Endothelial cell of umbilical vein (primary cell): ENCODE results near the gene IRF2. TPM values are rescaled to one million over a fixed set of nuclear protein-coding genes. Genes with fewer than 3 reads are reported as not detected.

Experiments
- BruUV-seq: library from RNA; stranded (reverse); fragments of 400-500 nt; replicated peaks from 2 replicates; lab custom pipeline; 2021; lab: Mats Ljungman, UMichigan
- CTCF ChIA-PET: fragments of 300-600, 350-600 bp; sonication (Branson Sonifier 250); formaldehyde crosslinking; loops from one replicate; lab custom pipeline; 2021; ENCODE audit warnings: antibody characterized with exemption, inconsistent platforms; lab: Charles Lee
- POLR2A ChIA-PET: fragments of 300-600, 350-600 bp; sonication (Branson Sonifier 250); formaldehyde crosslinking; loops from one replicate; lab custom pipeline; 2021; ENCODE audit warnings: antibody characterized with exemption, inconsistent platforms; lab: Charles Lee
- DNase-seq: peaks from one replicate; pipeline ENCODE4 v3.0.0-alpha.2; 2011; ENCODE audit warnings: low read depth, low spot score
- FAIRE-seq: peaks from 2 replicates; lab custom pipeline; 2011; peaks lifted over from hg19 to GRCh38; lab: Jason Lieb, UNC
- H2AFZ ChIP-seq: 2 replicates; pipeline ENCODE4 v1.6.0; 2012; ENCODE audit warnings: low read depth, low read length, control low read depth, inconsistent platforms
- H3K27ac ChIP-seq: 2 replicates; pipeline ENCODE4 v1.5.1; 2011; ENCODE audit warnings: low read depth, mild to moderate bottlenecking, control low read depth, low read length, moderate library complexity; ENCODE audit not compliant: insufficient read depth
- H3K27me3 ChIP-seq, 2 experiments: 2 replicates each; pipeline versions ENCODE4 v1.6.0 to v1.6.1; 2011; ENCODE audit warnings: low read length in 2 of 2, mixed read lengths in 1 of 2; ENCODE audit not compliant: control insufficient read depth in 2 of 2, insufficient read depth in 2 of 2
- H3K36me3 ChIP-seq, 2 experiments: 2 replicates in 1 of 2; 3 replicates in 1 of 2; pipeline ENCODE4 v1.5.1; 2011; ENCODE audit warnings: low read length in 2 of 2, mild to moderate bottlenecking in 1 of 2, moderate library complexity in 1 of 2; ENCODE audit not compliant: control insufficient read depth in 2 of 2, insufficient read depth in 2 of 2; ENCODE audit errors: extremely low read depth in 1 of 2
- H3K4me1 ChIP-seq: 3 replicates; pipeline ENCODE4 v1.5.1; 2011; ENCODE audit warnings: mild to moderate bottlenecking, low read length; ENCODE audit not compliant: control insufficient read depth, insufficient read depth; ENCODE audit errors: extremely low read depth
- H3K4me2 ChIP-seq: 2 replicates; pipeline ENCODE4 v1.6.1; 2011; ENCODE audit warnings: low read length, control low read depth, mixed read lengths; ENCODE audit not compliant: insufficient read depth
- H3K4me3 ChIP-seq, 3 experiments: fragments of 200-600 bp in 1 of 3; sonication (generic), shearing (Covaris generic) in 1 of 3; replicated peaks in 1 of 3; 2 replicates each; pipeline ENCODE4 v1.5.1; 2011 to 2016; ENCODE audit warnings: control low read depth in 3 of 3, low read length in 3 of 3, mild to moderate bottlenecking in 2 of 3, inconsistent platforms in 1 of 3, low read depth in 1 of 3, moderate library complexity in 1 of 3; ENCODE audit not compliant: insufficient read depth in 1 of 3
- H3K79me2 ChIP-seq: 2 replicates; pipeline ENCODE4 v1.6.0; 2012; ENCODE audit warnings: low read length, inconsistent platforms; ENCODE audit not compliant: control insufficient read depth, insufficient read depth
- H3K9ac ChIP-seq: replicated peaks from 2 replicates; pipeline ENCODE3; 2011; ENCODE audit warnings: low read length, control low read depth; ENCODE audit not compliant: insufficient read depth; ENCODE audit errors: extremely low read depth
- H3K9me1 ChIP-seq: replicated peaks from 3 replicates; pipeline ENCODE4 v1.6.0; 2011; ENCODE audit warnings: mild to moderate bottlenecking, low read length; ENCODE audit not compliant: control insufficient read depth, insufficient read depth; ENCODE audit errors: extremely low read depth
- H3K9me3 ChIP-seq: replicated peaks from 2 replicates; pipeline ENCODE4 v1.5.1; 2012; ENCODE audit warnings: low read length, inconsistent platforms; ENCODE audit not compliant: control insufficient read depth, insufficient read depth
- H4K20me1 ChIP-seq: replicated peaks from 2 replicates; pipeline ENCODE3; 2011; ENCODE audit warnings: mild to moderate bottlenecking, low read length; ENCODE audit not compliant: control insufficient read depth, insufficient read depth; ENCODE audit errors: extremely low read depth
- EZH2 ChIP-seq: IDR thresholded peaks from 2 replicates; pipeline ENCODE4 v1.6.1; 2012; ENCODE audit warnings: borderline replicate concordance, low read depth, mild to moderate bottlenecking, moderate library complexity, low read length, inconsistent platforms; ENCODE audit not compliant: severe bottlenecking
- FOS ChIP-seq: IDR thresholded peaks from 2 replicates; pipeline ENCODE4 v1.6.1; 2011; ENCODE audit warnings: mild to moderate bottlenecking, low read length, moderate library complexity, borderline replicate concordance; ENCODE audit not compliant: insufficient read depth
- GATA2 ChIP-seq: IDR thresholded peaks from 2 replicates; pipeline ENCODE4 v1.7.0; 2011; ENCODE audit warnings: low read depth, mild to moderate bottlenecking, moderate library complexity, mixed read lengths, low read length; ENCODE audit not compliant: insufficient read length, insufficient read depth
- JUN ChIP-seq: IDR thresholded peaks from 2 replicates; pipeline ENCODE4 v1.6.1; 2011; ENCODE audit warnings: borderline replicate concordance, low read depth; ENCODE audit not compliant: insufficient read length, insufficient read depth
- MAX ChIP-seq: IDR thresholded peaks from 2 replicates; pipeline ENCODE4 v1.6.1; 2011; ENCODE audit not compliant: insufficient read depth, insufficient read length
- MYC ChIP-seq: IDR thresholded peaks from one replicate; pipeline ENCODE4 v1.6.1; 2011; ENCODE audit warnings: mild to moderate bottlenecking, low read depth, low read length
- POLR2A ChIP-seq: IDR thresholded peaks from 2 replicates; pipeline ENCODE4 v1.6.1; 2012; ENCODE audit warnings: low read depth, mild to moderate bottlenecking, control low read depth, low read length
- POLR2AphosphoS5 ChIP-seq: IDR thresholded peaks from 2 replicates; pipeline ENCODE4 v1.6.1; 2012; ENCODE audit warnings: low read depth, mild to moderate bottlenecking, control low read depth, low read length, moderate library complexity; ENCODE audit not compliant: insufficient read depth
- dilution Hi-C: fragments of 300-500 bp; cut with MboI; formaldehyde crosslinking; loops from one replicate; pipeline ENCODE4 v1.15.0; 2019; ENCODE audit warnings: low sequenced_read_pairs; ENCODE audit not compliant: extremely low pct_ligation_motif_present
- intact Hi-C: fragments of 100-400 bp; cut with micrococcal nuclease; formaldehyde crosslinking; loops from one replicate; pipeline ENCODE4 v1.10.0; 2022
- polyA plus RNA-seq, 4 experiments: library from polyadenylated mRNA; depleted of rRNA in 3 of 4; stranded (reverse) in 3 of 4; unstranded in 1 of 4; fragments of >200 nt; gene quantifications; 2 replicates each; pipeline versions ENCODE4 v1.2.1 to v1.2.3, GENCODE V29; 2011 to 2012; ENCODE audit warnings: missing spikeins in 1 of 4
- total RNA-seq: library from RNA; stranded (reverse); gene quantifications from 2 replicates; pipeline ENCODE4 v1.2.3, GENCODE V29; 2021
- TF ChIP-seq, protein P1 (sequence below), 2 donors: IDR thresholded peaks; 1 replicate in 1 of 2; 2 replicates in 1 of 2; pipeline ENCODE4 v1.5.1; 2011; ENCODE audit warnings: low read length in 2 of 2, mild to moderate bottlenecking in 2 of 2, moderate library complexity in 2 of 2, control low read depth in 1 of 2, inconsistent platforms in 1 of 2, low read depth in 1 of 2; ENCODE audit not compliant: insufficient read depth in 1 of 2; ENCODE audit errors: extremely low read depth in 1 of 2

Gene IRF2
- total and polyA plus RNA-seq, 2 donors (not counting 3 experiments of a cell fraction or from before 2014, with no cell fraction given): 26.9 to 27.6 TPM

DNA sequence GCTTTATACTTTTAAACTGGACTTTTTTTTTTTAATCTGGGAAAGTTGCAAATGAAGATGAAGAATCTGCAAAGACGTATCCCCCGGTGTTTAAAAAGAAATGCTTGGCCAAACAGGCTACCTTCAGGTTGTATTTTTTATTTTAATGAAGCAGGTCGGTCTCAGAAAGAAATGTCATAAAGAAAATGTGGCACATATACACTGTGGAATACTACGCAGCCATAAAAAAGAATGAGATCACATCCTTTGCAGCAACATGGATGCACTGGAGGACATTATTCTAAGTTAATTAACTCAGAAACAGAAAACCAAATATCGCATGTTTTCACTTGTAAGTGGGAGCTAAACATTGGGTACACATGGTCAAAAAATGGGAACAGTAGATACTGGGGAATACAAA is 123.4 kb downstream of the IRF2 start:
- H3K9ac ChIP-seq: no peak overlapping the region
- DNase-seq (no peak), FAIRE-seq (no peak)
- POLR2A ChIA-PET: interaction anchor here (0.7 kb wide), 1 partner anchor 31 kb away, joined by 3 read pairs; no protein-coding TSS in a partner anchor
- intact Hi-C loops: no loop called here
- no peaks in the 10 kb centered on the region for H3K27me3 ChIP-seq
- no peaks in the 10 kb centered on the region for H3K79me2 ChIP-seq
- no peaks in the 10 kb centered on the region for H4K20me1 ChIP-seq
- H2AFZ ChIP-seq: no peak overlapping the region
- TF ChIP-seq MYC (no peak), GATA2 (no peak), EZH2 (no peak), POLR2A (no peak), MAX (no peak), JUN (no peak), FOS (no peak), POLR2AphosphoS5 (no peak)
- TF ChIP-seq, protein P1, sequence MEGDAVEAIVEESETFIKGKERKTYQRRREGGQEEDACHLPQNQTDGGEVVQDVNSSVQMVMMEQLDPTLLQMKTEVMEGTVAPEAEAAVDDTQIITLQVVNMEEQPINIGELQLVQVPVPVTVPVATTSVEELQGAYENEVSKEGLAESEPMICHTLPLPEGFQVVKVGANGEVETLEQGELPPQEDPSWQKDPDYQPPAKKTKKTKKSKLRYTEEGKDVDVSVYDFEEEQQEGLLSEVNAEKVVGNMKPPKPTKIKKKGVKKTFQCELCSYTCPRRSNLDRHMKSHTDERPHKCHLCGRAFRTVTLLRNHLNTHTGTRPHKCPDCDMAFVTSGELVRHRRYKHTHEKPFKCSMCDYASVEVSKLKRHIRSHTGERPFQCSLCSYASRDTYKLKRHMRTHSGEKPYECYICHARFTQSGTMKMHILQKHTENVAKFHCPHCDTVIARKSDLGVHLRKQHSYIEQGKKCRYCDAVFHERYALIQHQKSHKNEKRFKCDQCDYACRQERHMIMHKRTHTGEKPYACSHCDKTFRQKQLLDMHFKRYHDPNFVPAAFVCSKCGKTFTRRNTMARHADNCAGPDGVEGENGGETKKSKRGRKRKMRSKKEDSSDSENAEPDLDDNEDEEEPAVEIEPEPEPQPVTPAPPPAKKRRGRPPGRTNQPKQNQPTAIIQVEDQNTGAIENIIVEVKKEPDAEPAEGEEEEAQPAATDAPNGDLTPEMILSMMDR (IDR thresholded peaks at IDR 0.05; ENCODE audit: extremely low read depth in 1 of 2, insufficient read depth in 1 of 2, low read depth in 1 of 2, low read length in 2 of 2): no peak
- BruUV-seq: no TSS peak
- H3K27ac ChIP-seq: no peak overlapping the region
- H3K4me3 ChIP-seq: no peak overlapping the region
- CTCF ChIA-PET: interaction anchor here (0.6 kb wide), 1 partner anchor 85 kb away, joined by 3 read pairs; no protein-coding TSS in a partner anchor
- no peaks in the 10 kb centered on the region for H3K9me3 ChIP-seq
- no peaks in the 10 kb centered on the region for H3K36me3 ChIP-seq
- H3K4me1 ChIP-seq: peaks cover 18% of the 10 kb centered on the region
- no peak overlapping the region for H3K4me2 ChIP-seq
- dilution Hi-C loops: no loop called here
- H3K9me1 ChIP-seq: no peaks in the 10 kb centered on the region
